HG03103 (cell line): ENCODE results near the gene ACOX3.
"Not testable (repeated sequence)": the region's sequence is repeated elsewhere in the genome, so short reads cannot be mapped to it uniquely, and the experiment has no call there.

Experiments
- ATAC-seq: cut with Tn5 transposase; IDR thresholded peaks from one replicate; pipeline ENCODE4 v1.9.1; 2021; ENCODE audit warnings: low read depth; ENCODE audit not compliant: unreplicated experiment

ACOX3 gene

GRCh38 chr4:8440492-8441311 is at the start of gene ACOX3, which contains the start of gene TRMT44:
Gene ACOX3, minus strand, starts transcription at chr4:8440723. Its CDS starts 24,202 bp downstream, at chr4:8416521.
Gene TRMT44, plus strand, starts transcription at chr4:8440777. Its CDS starts 46 bp downstream, at chr4:8440823.
- peak; percentile 76 for ATAC-seq

DNA sequence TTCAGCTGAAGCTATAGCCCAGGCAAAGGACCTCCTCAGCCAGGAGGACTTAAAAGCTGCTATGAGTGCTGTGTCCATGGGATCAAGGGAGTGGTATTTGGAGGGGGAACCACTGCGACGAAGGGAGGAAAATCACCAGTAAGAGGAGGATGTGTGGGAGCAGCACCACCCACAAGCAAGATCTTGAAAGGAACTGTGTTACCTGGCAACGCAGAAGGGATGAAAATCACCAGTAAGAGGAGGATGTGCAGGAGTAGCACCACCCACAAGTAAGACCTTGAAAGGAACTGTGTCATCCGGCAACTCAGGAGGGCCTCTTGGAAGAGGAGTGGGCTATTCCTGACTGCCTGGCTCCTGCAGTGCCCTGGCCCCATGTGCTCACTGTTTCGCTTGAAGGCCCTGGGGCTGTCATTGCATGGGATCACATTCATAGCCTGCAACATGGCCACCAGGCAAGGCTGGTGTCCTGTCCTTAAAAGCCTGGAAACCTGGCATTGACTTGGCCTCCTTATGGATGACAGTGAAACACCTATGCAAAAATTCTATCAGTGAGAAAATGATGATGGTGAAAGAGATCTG is 48.4 kb upstream of the ACOX3 start:
- no peak for ATAC-seq

DNA sequence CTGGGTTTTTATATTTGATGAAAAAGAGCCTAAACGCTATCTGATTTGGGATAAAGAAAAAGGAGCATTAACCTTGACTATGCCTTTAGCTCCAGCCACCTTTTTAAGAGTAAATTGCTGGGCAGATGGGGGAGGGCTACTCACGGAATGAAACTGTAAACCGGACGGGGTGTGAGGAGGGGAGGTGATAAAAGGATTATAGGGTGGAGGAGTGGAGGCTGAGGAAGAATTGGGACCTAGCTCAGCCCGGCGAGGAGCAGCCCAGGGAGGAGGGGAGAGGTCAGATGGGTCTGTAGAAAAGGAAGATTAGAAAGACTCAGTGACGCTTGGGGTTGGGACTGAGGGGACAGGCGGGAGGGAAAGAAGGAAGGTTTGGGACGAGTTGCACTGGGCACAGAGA is 46.1 kb upstream of the ACOX3 start:
- not testable (repeated sequence) for ATAC-seq

- no peak for ATAC-seq
These were observed 39.7 kb upstream of the ACOX3 start for GRCh38 chr4:8480221-8480620.

DNA sequence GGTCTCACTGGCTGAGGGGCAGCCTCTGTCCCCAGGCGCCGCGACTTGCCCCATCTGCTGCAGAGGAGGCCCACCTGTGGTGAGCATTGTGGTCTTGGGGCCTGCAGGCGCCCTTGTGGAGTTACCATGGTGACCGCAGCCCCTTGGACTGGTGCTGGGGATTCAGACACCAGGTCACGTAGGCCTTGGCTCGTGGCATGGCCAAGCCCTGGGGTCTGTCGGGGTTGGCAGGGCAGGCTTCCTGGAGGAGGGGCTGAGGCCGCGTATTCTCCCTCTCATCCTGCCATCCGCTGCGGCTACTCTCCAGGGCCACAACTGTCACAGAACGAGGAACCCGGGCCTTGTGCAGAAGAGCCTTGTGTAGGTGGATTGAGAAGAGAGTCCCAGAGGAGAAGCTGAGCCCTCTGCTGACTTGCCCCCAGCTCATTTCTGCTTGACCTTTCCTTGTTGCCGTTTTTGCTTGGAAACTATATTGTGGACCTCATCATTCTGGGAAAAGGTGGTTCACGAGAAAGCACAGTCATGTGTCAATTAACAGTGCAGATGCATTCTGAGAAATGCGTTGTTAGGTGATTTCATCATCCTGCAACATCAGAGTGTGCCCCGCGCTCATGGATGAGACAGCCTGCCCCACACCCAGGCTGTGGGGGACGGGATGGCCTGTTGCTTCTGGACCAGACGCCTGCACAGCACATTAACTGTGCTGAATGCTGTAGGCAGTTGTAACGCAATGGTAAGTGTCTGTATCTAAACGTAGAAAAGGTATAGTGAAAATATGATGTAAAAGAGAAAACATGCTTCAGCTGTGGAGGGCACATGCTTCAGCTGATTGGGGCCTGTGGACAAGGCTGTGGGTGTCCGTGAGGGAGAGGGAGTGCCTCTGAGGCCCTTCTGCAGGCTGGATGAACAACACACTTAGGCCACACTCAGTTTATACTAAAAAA is 38.5 kb upstream of the ACOX3 start:
- ATAC-seq, result no peak

- ATAC-seq, result no peak
These were observed 37.8 kb upstream of the ACOX3 start for GRCh38 chr4:8478371-8478770.

DNA sequence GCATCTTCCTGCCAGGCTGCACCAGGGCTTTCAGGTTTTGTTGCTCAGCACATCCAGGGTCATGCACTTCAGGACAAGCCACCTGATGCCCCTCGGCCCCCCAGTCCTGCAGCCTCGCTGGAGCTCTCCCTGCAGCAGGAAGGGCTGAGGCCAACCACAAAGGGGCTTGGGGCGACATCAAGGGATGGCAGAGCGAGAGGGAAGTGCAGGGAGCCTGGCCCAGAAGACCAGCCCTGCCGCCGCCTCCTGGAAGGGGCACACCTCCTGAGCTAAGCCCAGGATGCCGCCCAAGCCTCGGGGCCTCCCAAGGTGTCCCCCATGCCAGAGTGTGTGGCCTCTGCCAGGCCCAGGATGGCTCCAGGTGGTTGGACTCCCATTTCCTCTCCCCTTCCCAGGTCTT is 37.2 kb upstream of the ACOX3 start:
- no peak for ATAC-seq

DNA sequence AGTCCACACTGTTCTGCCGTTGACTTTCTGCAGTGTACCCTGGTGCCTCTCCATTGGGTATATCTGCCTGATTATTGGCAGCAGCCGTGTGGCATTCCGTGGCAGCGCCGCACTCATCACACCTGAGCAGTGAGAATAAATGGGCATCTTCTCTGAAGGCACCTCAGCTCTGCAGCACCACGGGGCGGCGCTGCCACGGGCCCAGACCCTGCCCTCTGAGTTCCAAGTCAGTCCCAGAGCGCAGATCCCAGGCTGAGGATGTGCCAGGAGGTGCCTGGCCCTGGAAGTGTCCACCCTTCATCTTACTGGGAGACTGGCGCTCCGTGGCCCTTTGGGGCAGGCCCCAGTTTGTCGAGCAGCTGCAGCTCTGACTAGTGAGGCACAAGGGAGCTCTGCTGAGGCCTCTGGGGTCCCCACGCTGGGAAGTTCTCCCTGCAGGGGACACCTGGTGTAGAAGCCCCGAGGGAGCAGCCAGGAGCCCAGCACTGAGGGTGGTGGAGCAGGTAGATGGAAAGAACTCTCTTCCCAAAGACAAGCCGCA is 36.6 kb upstream of the ACOX3 start:
- ATAC-seq, result no peak

GRCh38 chr4:8475751-8476575 is 35.4 kb upstream of the ACOX3 start:
- ATAC-seq, result no peak

DNA sequence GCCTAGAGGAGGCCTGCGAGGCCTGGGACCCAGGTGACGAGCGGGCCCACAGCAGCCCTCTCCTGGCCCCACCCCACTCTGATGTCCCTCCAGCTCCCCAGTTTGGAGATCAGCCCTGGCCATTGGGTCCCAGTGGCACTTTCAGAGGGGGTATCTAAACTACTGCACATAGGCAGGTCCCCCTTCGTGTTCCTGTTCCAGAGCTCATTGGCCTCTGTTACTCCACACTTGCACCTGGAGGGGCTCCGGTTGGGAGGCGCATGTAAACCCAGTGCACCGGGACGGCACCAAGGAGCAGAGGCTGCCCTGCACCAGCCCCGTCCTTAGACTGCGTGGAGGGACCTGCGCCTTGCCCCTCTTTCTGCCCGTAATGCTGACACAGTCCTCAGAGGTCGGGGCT is 34.3 kb upstream of the ACOX3 start:
- no peak for ATAC-seq

DNA sequence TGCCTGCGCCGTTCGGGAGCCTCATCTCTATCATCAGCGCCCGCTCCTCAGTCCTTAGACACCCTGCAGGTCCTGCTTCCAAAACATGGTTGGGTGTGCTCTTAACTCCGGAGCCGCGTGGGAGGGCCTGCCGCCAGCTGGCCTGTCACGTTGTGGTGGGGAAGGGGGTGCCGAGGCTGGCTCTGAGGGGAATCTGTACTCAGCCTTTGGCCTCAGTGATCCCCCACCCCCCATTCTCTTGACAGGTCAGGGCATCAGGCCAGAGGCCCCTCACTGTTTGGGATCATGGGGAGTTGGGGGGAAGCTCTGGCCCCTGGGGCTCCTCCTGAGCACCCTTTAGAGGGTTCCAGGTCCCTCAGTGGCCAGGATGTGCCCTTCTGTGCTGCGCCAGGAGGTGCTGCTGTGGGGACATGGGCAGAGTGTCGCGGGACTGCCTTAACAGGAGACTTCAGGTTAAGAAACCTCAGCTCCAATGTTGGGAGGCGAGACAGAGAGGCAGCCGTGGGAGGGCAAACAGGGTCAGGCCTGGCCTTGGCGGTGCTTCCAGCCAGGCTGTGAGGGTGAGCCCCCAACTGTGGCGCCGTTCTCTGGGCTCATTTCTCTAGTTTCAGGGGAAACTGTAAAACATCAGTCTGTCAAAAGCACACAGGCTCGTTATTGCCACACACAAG is 33.5 kb upstream of the ACOX3 start:
- no peak for ATAC-seq

- no peak for ATAC-seq
These were observed 32.8 kb upstream of the ACOX3 start for GRCh38 chr4:8473198-8473919.

GRCh38 chr4:8472689-8473197 is 32.2 kb upstream of the ACOX3 start:
- ATAC-seq, result no peak

GRCh38 chr4:8472158-8472688 is 31.7 kb upstream of the ACOX3 start:
- no peak for ATAC-seq

- ATAC-seq, result no peak
These were observed 30.8 kb upstream of the ACOX3 start for GRCh38 chr4:8471211-8471875.

- ATAC-seq, result no peak
These were observed 30.0 kb upstream of the ACOX3 start for GRCh38 chr4:8470451-8471024.

- no peak for ATAC-seq
These were observed 29.0 kb upstream of the ACOX3 start for GRCh38 chr4:8469550-8469949.
